ENCODE measurements around the gene C1QTNF8.

DNA sequence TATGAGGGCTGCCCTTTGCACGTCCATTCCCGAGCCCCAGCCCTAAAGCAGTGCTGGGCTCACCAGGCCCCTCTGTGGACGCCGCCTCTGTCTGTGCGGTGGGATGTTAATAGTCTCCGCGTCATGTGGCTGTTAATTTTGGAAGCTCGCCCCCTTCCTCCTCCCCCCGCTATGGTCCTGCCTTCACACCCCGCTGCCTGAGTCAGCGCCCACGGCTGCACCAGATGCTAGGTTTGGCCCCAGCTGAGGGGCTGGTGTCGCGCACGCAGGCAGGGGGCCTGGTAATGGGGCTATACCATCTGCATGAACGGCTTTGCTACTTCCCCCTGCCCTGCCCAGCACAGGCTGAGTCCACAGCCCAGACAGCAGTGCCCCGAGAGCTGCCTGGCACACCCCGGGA is 27.6 kb downstream of the C1QTNF8 start:
- TF ChIP-seq EZH2 (IDR thresholded peaks at IDR 0.05; ENCODE audit: low read depth) = no peak
- TF ChIP-seq, protein P1, sequence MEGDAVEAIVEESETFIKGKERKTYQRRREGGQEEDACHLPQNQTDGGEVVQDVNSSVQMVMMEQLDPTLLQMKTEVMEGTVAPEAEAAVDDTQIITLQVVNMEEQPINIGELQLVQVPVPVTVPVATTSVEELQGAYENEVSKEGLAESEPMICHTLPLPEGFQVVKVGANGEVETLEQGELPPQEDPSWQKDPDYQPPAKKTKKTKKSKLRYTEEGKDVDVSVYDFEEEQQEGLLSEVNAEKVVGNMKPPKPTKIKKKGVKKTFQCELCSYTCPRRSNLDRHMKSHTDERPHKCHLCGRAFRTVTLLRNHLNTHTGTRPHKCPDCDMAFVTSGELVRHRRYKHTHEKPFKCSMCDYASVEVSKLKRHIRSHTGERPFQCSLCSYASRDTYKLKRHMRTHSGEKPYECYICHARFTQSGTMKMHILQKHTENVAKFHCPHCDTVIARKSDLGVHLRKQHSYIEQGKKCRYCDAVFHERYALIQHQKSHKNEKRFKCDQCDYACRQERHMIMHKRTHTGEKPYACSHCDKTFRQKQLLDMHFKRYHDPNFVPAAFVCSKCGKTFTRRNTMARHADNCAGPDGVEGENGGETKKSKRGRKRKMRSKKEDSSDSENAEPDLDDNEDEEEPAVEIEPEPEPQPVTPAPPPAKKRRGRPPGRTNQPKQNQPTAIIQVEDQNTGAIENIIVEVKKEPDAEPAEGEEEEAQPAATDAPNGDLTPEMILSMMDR (conservative IDR thresholded peaks at IDR 0.05) = no peak

All from PC-9 (cell line).